ENCODE measurements around the gene CFAP298. TPM values are rescaled to one million over a fixed set of nuclear protein-coding genes. Genes with fewer than 3 reads are reported as not detected.
A peak's percentile ranks its signal among the peaks of the same experiment; 100 is the strongest.

The CFAP298 gene
- total RNA-seq, 4 donors from 2014 or later = 26.0 to 37.1 (median 31.5) TPM

DNA sequence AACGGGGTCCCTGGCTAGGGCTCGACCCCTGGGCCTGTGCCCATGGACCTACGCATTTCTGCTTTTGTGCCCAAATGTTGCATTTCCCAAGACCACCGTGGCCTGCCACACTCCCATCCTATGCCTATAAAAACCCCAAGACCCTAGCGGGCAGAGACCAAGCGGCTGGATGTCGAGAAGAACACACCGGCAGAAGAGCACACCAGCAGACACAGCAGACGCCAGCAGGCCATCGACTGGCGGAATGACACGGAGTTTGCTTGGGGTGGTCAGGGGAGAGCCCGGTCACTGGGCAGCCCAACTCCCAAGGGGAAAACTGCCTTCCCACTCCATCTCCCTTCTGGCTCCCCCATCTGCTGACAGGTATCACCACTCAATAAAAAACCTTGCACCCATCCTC is 31.2 kb downstream of the CFAP298 start:
- TF ChIP-seq EP300 (IDR thresholded peaks at IDR 0.05) (no peak), POLR2A (IDR thresholded peaks at IDR 0.05) (no peak), POLR2AphosphoS5 (IDR thresholded peaks at IDR 0.05) (no peak)
- TF ChIP-seq, protein P1, sequence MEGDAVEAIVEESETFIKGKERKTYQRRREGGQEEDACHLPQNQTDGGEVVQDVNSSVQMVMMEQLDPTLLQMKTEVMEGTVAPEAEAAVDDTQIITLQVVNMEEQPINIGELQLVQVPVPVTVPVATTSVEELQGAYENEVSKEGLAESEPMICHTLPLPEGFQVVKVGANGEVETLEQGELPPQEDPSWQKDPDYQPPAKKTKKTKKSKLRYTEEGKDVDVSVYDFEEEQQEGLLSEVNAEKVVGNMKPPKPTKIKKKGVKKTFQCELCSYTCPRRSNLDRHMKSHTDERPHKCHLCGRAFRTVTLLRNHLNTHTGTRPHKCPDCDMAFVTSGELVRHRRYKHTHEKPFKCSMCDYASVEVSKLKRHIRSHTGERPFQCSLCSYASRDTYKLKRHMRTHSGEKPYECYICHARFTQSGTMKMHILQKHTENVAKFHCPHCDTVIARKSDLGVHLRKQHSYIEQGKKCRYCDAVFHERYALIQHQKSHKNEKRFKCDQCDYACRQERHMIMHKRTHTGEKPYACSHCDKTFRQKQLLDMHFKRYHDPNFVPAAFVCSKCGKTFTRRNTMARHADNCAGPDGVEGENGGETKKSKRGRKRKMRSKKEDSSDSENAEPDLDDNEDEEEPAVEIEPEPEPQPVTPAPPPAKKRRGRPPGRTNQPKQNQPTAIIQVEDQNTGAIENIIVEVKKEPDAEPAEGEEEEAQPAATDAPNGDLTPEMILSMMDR (IDR thresholded peaks at IDR 0.05) = no peak
- DNase-seq (ENCODE audit: low spot score in 2 of 2) = peak in 1 of 2 donors; percentile 59
- WGBS = 88% methylated on average over 13 of the region's 13 CpGs
- no peaks in the 10 kb centered on the region for H3K4me1 ChIP-seq
- no peak overlapping the region for H3K27ac ChIP-seq
- no peaks in the 10 kb centered on the region for H3K36me3 ChIP-seq
- no peaks in the 10 kb centered on the region for H3K27me3 ChIP-seq
- H3K4me3 ChIP-seq = no peak overlapping the region
- no peaks in the 10 kb centered on the region for H3K9me3 ChIP-seq

DNA sequence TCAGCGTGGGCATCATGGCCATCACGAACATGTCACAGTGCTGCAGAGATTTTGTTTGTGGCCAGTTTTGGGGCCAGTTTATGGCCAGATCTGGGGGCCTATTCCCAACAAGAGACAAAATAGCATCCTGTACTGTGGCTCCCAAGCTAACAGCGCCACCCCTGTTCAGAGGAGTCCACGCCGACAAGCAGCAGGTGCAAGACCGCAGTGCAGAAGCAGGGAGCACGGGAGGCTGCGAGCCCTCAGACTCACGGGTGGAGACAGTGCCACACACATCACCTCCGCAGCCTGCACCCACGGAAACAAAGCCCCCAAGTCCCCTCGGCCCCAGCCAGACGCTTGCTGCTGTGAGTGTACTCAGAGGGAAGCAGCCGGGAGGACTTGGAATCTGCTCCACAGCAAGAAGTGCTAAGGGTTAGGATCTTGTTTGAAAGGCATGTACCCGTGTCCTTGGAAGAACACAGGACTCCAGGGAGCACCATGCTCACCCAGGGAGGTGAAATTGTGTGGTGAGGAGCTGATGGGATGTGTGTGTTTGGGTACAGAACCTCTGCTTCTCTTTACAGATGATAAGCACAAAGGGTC is 34.0 kb downstream of the CFAP298 start:
- Histone ChIP-seq H3K27me3 (peaks cover 2% of the 10 kb centered on the region), H3K27ac (no peak overlapping the region), H3K9me3 (no peaks in the 10 kb centered on the region), H3K4me1 (peaks cover under 1% of the 10 kb centered on the region), H3K4me3 (no peak overlapping the region), H3K36me3 (no peaks in the 10 kb centered on the region)
- no peak for DNase-seq (ENCODE audit: low spot score in 2 of 2)
- TF ChIP-seq, protein P1 (IDR thresholded peaks at IDR 0.05) = peak in 1 of 2 donors; percentile 13
- no peak for TF ChIP-seq POLR2A (IDR thresholded peaks at IDR 0.05)
- WGBS = 49% methylated on average over 14 of the region's 15 CpGs

DNA sequence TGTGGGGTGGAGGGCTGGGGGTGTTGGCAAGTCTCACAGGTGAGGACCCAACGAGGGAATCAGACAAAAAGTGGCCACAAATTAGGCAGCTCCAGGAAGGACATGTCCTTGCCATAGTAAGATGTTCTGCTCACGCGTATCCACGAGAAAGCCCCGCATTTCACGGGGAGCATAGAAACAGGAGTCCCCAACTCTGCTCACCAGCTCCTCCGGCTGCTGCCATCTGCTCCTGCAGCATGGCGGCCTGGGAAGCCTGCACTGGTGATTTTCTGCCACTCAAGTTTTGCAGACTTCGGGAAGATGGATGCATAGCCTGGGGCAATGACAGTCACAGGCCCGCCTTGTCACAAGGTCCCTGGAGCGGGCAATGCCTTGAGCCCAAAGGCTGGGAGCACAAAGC is 36.2 kb downstream of the CFAP298 start:
- no peaks in the 10 kb centered on the region for H3K36me3 ChIP-seq
- H3K4me3 ChIP-seq = no peak overlapping the region
- 95% methylated on average over 11 of the region's 11 CpGs for WGBS
- H3K9me3 ChIP-seq = no peaks in the 10 kb centered on the region
- H3K27ac ChIP-seq = no peak overlapping the region
- peaks cover 7% of the 10 kb centered on the region for H3K4me1 ChIP-seq
- peaks cover 2% of the 10 kb centered on the region for H3K27me3 ChIP-seq
- TF ChIP-seq EP300 (IDR thresholded peaks at IDR 0.05) (no peak), POLR2A (IDR thresholded peaks at IDR 0.05) (no peak), POLR2AphosphoS5 (IDR thresholded peaks at IDR 0.05) (no peak)
- TF ChIP-seq, protein P1 (IDR thresholded peaks at IDR 0.05) = no peak
- DNase-seq (ENCODE audit: low spot score in 2 of 2) = peak in 1 of 2 donors; percentile 56

DNA sequence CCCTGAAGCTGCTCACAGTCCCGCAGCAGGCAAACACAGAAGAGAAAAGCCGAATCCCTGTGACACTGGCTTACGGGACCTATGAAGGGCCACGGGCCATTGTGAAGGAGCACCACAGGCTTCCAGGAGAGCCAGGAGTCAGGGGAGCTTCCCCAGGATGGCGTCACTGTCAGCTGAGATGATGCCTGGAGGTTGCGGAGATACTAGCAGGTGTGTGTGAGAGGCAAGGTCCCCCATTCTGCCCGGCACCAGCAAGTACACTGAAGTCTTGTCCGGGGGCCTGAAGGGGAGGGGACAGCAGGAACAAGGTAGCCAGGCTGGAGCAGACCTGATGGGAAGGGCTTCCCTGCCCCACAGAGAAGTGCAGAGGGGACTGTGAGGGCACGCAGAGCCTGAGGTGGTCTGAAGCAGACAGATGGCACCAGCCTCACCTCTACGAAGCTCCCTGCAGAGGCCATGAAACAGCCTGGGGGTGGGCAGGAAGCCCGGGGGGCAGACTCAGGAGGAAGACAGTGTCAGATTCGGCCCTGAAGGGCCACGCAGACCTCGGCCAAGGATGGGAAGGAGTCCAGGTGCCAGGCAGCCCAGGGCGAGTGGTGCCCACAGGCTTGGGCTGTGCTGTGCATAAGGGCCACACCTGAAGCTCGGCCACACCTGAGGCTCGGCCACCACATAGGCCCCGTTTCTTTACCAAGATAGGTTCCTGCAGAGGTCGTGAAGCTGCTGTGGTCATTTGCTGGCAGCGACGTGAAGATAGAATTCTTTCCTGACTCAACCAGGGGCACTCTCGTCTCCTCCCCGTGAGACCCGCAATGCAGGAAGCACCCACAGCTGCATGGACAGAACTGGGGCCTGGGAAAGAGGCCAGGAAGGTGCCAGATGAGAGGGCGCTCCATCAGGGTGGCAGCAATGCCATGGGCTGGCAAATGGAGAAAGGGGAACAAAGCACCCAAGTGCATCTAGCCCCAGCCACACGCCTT is 36.9 kb downstream of the CFAP298 start:
- 85% methylated on average over 22 of the region's 26 CpGs for WGBS
- Histone ChIP-seq H3K27me3 (peaks cover 2% of the 10 kb centered on the region), H3K36me3 (no peaks in the 10 kb centered on the region), H3K4me1 (peaks cover 7% of the 10 kb centered on the region), H3K4me3 (no peak overlapping the region), H3K9me3 (no peaks in the 10 kb centered on the region), H3K27ac (no peak overlapping the region)
- TF ChIP-seq EP300 (IDR thresholded peaks at IDR 0.05) = no peak
- peak in 1 of 2 donors; percentile 41 for DNase-seq (ENCODE audit: low spot score in 2 of 2)

DNA sequence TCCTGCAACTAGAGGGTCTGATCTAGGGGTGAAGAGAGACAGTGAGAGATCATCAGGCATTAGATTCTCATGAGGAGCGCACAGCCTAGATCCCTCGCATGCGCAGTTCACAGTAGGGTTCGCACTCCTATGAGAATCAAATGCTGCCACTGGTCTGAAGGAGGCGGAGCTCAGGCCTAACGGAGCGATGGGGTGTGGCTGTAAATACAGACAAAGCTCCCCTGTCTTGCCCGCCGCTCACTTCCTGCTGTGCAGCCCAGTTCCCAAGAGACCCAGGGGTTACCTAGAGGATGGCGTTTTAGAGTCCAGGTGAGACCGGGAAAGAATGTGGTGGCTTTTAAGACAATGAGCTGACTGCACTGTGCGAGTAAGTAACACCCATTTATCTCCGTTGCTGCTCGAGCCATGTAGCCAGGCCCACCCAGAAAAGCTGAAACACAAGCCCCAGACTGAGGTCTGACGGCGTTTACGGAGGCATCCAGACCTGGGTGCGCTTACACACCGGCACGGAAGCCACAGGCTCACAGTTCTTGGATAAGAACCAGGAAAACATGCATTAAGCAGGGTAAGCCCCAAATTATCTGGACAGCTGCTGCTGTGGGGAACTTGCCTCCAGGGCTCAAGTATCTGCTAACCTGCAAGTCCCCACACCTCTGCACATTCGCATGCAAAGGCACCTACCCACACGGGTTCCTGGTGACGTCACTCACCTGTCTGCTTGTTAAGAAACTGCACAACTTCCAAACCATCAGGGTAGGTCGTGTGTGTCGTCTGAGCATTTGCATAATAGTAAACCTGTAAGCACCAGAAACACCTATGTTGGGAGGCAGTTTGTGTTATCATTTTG is 39.4 kb downstream of the CFAP298 start:
- Histone ChIP-seq H3K9me3 (no peaks in the 10 kb centered on the region), H3K4me3 (peak overlapping the region; percentile 25), H3K4me1 (peaks cover 23% of the 10 kb centered on the region), H3K27ac (peak overlapping the region; percentile 30), H3K27me3 (peaks cover 2% of the 10 kb centered on the region), H3K36me3 (no peaks in the 10 kb centered on the region)
- TF ChIP-seq POLR2AphosphoS5 (IDR thresholded peaks at IDR 0.05) (no peak), EP300 (IDR thresholded peaks at IDR 0.05) (no peak), POLR2A (IDR thresholded peaks at IDR 0.05) (no peak)
- TF ChIP-seq, protein P1 (IDR thresholded peaks at IDR 0.05) = no peak
- DNase-seq (ENCODE audit: low spot score in 2 of 2) = peak in 1 of 2 donors; percentile 77
- 42% methylated on average over 21 of the region's 25 CpGs for WGBS
